ENCODE data around the gene STARD9. TPM values are rescaled to one million over a fixed set of nuclear protein-coding genes. Genes with fewer than 3 reads are reported as not detected.

Gene STARD9
- total RNA-seq, 1 experiment from 2014 or later = 5.0 TPM

- H3K27ac ChIP-seq (ENCODE audit: low read depth, low read length) = no peak overlapping the region
- ATAC-seq (no peak), DNase-seq (ENCODE audit: low read depth, low spot score) (no peak)
- H3K9me2 ChIP-seq (ENCODE audit: insufficient read depth) = no peaks in the 10 kb centered on the region
- no peak overlapping the region for H3K4me3 ChIP-seq (replicated peaks in 1 of 2; ENCODE audit: low read depth in 1 of 2, low read length in 2 of 2)
- no peak for TF ChIP-seq CEBPB (IDR thresholded peaks at IDR 0.05; ENCODE audit: low read depth)
- TF ChIP-seq SIN3A (IDR thresholded peaks at IDR 0.05; ENCODE audit: low read depth) = no peak
- TF ChIP-seq TCF7L2 (IDR thresholded peaks at IDR 0.05; ENCODE audit: borderline replicate concordance, extremely low read depth, insufficient read depth, insufficient read length) = no peak
- TF ChIP-seq ELF1 (IDR thresholded peaks at IDR 0.05; ENCODE audit: borderline replicate concordance, low read depth) = no peak
- TF ChIP-seq EZH2 (IDR thresholded peaks at IDR 0.05) = no peak
- no peak for TF ChIP-seq SP1 (IDR thresholded peaks at IDR 0.05; ENCODE audit: low read depth)
- TF ChIP-seq ZNF274 (IDR thresholded peaks at IDR 0.05; ENCODE audit: low read depth, low read length) = no peak
- no peak for TF ChIP-seq RAD21 (IDR thresholded peaks at IDR 0.05; ENCODE audit: low read depth)
- no peak for TF ChIP-seq FOSL1 (IDR thresholded peaks at IDR 0.05; ENCODE audit: low read depth)
- TF ChIP-seq, protein P1, sequence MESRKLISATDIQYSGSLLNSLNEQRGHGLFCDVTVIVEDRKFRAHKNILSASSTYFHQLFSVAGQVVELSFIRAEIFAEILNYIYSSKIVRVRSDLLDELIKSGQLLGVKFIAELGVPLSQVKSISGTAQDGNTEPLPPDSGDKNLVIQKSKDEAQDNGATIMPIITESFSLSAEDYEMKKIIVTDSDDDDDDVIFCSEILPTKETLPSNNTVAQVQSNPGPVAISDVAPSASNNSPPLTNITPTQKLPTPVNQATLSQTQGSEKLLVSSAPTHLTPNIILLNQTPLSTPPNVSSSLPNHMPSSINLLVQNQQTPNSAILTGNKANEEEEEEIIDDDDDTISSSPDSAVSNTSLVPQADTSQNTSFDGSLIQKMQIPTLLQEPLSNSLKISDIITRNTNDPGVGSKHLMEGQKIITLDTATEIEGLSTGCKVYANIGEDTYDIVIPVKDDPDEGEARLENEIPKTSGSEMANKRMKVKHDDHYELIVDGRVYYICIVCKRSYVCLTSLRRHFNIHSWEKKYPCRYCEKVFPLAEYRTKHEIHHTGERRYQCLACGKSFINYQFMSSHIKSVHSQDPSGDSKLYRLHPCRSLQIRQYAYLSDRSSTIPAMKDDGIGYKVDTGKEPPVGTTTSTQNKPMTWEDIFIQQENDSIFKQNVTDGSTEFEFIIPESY (IDR thresholded peaks at IDR 0.05; ENCODE audit: extremely low read depth, insufficient replicate concordance, low read length) = no peak
- TF ChIP-seq, protein P2, sequence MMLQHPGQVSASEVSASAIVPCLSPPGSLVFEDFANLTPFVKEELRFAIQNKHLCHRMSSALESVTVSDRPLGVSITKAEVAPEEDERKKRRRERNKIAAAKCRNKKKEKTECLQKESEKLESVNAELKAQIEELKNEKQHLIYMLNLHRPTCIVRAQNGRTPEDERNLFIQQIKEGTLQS (IDR thresholded peaks at IDR 0.05) = no peak
- H3K4me1 ChIP-seq (ENCODE audit: control insufficient read depth in 1 of 2, insufficient read depth in 2 of 2, low read length in 2 of 2) = peaks cover 6 to 8% of the 10 kb centered on the region in 2 experiments; a peak in 3 of 4 replicates
- no peaks in the 10 kb centered on the region for H3K9me3 ChIP-seq (ENCODE audit: control insufficient read depth in 1 of 2, insufficient read depth in 1 of 2, low read depth in 1 of 2, low read length in 2 of 2)
- ChIA-PET CTCF (no interaction called here), POLR2A (no interaction called here), RAD21 (ENCODE audit: low non-redundant PET in 1 of 2, low total read pairs in 2 of 2, uncharacterized antibody in 2 of 2, unreplicated experiment in 2 of 2) (no interaction called here)
- H3K36me3 ChIP-seq (ENCODE audit: control insufficient read depth in 1 of 2, insufficient read depth in 2 of 2, low read length in 2 of 2) = no peaks in the 10 kb centered on the region
- intact Hi-C loops (cut with micrococcal nuclease) = no loop called here
- no peak overlapping the region for H3K9ac ChIP-seq (ENCODE audit: low read length)
- H3K27me3 ChIP-seq (ENCODE audit: insufficient read depth, low read length) = no peaks in the 10 kb centered on the region
- no TSS peak for BruUV-seq (replicated peaks)
- H4K20me1 ChIP-seq (ENCODE audit: insufficient read depth) = no peaks in the 10 kb centered on the region
- H3K79me2 ChIP-seq (ENCODE audit: insufficient read depth, low read length) = no peaks in the 10 kb centered on the region
- H2AFZ ChIP-seq (ENCODE audit: low read depth, low read length, poor library complexity, severe bottlenecking) = no peak overlapping the region
- no peak overlapping the region for H3K4me2 ChIP-seq (ENCODE audit: low read length)
Observed at GRCh38 chr15:42741710-42742109, 166.3 kb downstream of the STARD9 start.
